ENCODE results near the gene MLXIP. TPM values are rescaled to one million over a fixed set of nuclear protein-coding genes. Genes with fewer than 3 reads are reported as not detected.

MLXIP gene
- total and polyA plus RNA-seq, 9 of the 15 experiments (the other 6 are each of a cell fraction or from before 2014, with no cell fraction given), result 2.2 to 66.3 (median 18.1) TPM

DNA sequence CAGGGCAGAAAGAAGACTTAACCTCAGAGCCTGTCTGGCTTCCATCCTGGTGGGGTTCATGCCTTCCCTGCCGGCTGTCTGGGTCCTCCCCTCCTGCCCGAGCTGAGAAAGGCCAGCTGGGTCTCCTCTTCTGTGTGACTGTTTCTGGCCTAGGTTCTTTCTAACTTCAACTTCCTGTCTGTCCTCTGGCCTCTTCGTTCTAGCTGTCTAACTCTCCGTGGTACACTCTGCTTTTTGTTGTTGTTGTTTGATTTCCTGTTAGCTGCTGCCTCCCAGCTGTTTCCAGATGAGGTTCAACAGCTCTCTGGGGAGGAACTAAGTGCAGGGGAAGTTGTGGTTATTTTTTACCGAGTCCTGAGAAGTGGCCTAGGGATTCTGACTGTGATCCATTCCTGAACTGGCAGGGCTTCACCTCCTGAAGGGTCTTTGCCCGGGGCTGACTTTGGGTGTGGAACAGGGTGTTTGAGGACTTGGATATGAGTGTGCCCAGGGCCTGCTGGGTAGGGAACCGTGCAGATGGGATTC is 3.2 kb downstream of the MLXIP start (continued):
- no peak for TF ChIP-seq BDP1 (IDR thresholded peaks at IDR 0.05; ENCODE audit: insufficient read depth, insufficient read length)
- TF ChIP-seq SMARCC2 (IDR thresholded peaks at IDR 0.05; ENCODE audit: low read depth), result no peak
- TF ChIP-seq ETV1 (tag; conservative IDR thresholded peaks at IDR 0.05; ENCODE audit: low read depth), result 0 out of 2 replicates have a peak, but pooled peaks have one; percentile 26
- TF ChIP-seq PRMT5 (CRISPR knock-in tag; IDR thresholded peaks at IDR 0.05), result no peak
- TF ChIP-seq, protein P1, sequence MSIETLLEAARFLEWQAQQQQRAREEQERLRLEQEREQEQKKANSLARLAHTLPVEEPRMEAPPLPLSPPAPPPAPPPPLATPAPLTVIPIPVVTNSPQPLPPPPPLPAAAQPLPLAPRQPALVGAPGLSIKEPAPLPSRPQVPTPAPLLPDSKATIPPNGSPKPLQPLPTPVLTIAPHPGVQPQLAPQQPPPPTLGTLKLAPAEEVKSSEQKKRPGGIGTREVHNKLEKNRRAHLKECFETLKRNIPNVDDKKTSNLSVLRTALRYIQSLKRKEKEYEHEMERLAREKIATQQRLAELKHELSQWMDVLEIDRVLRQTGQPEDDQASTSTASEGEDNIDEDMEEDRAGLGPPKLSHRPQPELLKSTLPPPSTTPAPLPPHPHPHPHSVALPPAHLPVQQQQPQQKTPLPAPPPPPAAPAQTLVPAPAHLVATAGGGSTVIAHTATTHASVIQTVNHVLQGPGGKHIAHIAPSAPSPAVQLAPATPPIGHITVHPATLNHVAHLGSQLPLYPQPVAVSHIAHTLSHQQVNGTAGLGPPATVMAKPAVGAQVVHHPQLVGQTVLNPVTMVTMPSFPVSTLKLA (conservative IDR thresholded peaks at IDR 0.05), result peak in 1 of 2 experiments; percentile 56; a peak in 1 of 4 replicates
- TF ChIP-seq, protein P2, sequence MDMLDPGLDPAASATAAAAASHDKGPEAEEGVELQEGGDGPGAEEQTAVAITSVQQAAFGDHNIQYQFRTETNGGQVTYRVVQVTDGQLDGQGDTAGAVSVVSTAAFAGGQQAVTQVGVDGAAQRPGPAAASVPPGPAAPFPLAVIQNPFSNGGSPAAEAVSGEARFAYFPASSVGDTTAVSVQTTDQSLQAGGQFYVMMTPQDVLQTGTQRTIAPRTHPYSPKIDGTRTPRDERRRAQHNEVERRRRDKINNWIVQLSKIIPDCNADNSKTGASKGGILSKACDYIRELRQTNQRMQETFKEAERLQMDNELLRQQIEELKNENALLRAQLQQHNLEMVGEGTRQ (CRISPR knock-in tag; IDR thresholded peaks at IDR 0.05), result no peak
- no peak for TF ChIP-seq MTA3 (IDR thresholded peaks at IDR 0.05; ENCODE audit: borderline replicate concordance)
- no peak for TF ChIP-seq ZNF668 (CRISPR knock-in tag; IDR thresholded peaks at IDR 0.05)
- no peak for TF ChIP-seq ZNF584 (CRISPR knock-in tag; IDR thresholded peaks at IDR 0.05; ENCODE audit: low read depth)
- TF ChIP-seq KDM2B (CRISPR knock-in tag; IDR thresholded peaks at IDR 0.05), result 0 out of 2 replicates have a peak, but pooled peaks have one; percentile 5
- no peak for TF ChIP-seq ZNF12 (CRISPR knock-in tag; IDR thresholded peaks at IDR 0.05)
- TF ChIP-seq, protein P3, sequence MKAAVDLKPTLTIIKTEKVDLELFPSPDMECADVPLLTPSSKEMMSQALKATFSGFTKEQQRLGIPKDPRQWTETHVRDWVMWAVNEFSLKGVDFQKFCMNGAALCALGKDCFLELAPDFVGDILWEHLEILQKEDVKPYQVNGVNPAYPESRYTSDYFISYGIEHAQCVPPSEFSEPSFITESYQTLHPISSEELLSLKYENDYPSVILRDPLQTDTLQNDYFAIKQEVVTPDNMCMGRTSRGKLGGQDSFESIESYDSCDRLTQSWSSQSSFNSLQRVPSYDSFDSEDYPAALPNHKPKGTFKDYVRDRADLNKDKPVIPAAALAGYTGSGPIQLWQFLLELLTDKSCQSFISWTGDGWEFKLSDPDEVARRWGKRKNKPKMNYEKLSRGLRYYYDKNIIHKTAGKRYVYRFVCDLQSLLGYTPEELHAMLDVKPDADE (conservative IDR thresholded peaks at IDR 0.05; ENCODE audit: control insufficient read depth, low read depth, low read length), result no peak
- TF ChIP-seq ESRRB (CRISPR knock-in tag; IDR thresholded peaks at IDR 0.05; ENCODE audit: borderline replicate concordance), result no peak
- peak; percentile 56 for TF ChIP-seq RBBP5 (IDR thresholded peaks at IDR 0.05; ENCODE audit: borderline replicate concordance, insufficient read depth, low read length, poor library complexity, severe bottlenecking)
- no peak for TF ChIP-seq TCF3 (CRISPR knock-in tag; IDR thresholded peaks at IDR 0.05)
- TF ChIP-seq ZNF696 (CRISPR knock-in tag; conservative IDR thresholded peaks at IDR 0.05), result no peak
- TF ChIP-seq LCOR (CRISPR knock-in tag; IDR thresholded peaks at IDR 0.05), result no peak
- TF ChIP-seq NCOA6 (IDR thresholded peaks at IDR 0.05), result no peak
- no peak for TF ChIP-seq NR2C2 (CRISPR knock-in tag; IDR thresholded peaks at IDR 0.05)
- no peak for TF ChIP-seq NR2C2 (tag; IDR thresholded peaks at IDR 0.05)
- no peak for TF ChIP-seq HOXB6 (CRISPR knock-in tag; IDR thresholded peaks at IDR 0.05; ENCODE audit: borderline replicate concordance)
- TF ChIP-seq SMARCE1 (IDR thresholded peaks at IDR 0.05), result peak; percentile 19; the same call in 1 of the 2 replicates
- no peak for TF ChIP-seq HNRNPLL (IDR thresholded peaks at IDR 0.05; ENCODE audit: low read depth, low read length, poor library complexity, severe bottlenecking)
- TF ChIP-seq SAP30 (IDR thresholded peaks at IDR 0.05; ENCODE audit: borderline replicate concordance, insufficient read depth, low read depth, low read length, poor library complexity, severe bottlenecking), result peak; percentile 17

Measured in K562 (cell line).